Measurements from ENCODE around the gene PARM1. TPM values are rescaled to one million over a fixed set of nuclear protein-coding genes. Genes with fewer than 3 reads are reported as not detected.
A peak's percentile ranks its signal among the peaks of the same experiment; 100 is the strongest.

PARM1 gene
- 116 TPM for total RNA-seq

GRCh38 chr4:74932832-74933561 is at the start of gene PARM1:
PARM1 (plus strand) TSS chr4:74933116; CDS start chr4:74933328, 212 bp downstream.
- intact Hi-C loops (cut with DNase I), result loop anchor here (1.0 to 10.0 kb wide), 8 partner anchors 58 to 792 kb away; partner anchors contain the start of genes RCHY1, THAP6 and USO1
- Histone ChIP-seq H3K9me3 (no peaks in the 10 kb centered on the region), H3K27ac (peak within 1 kb of the TSS; percentile 87 to 89), H3K4me1 (peaks cover 0 to 2% of the 10 kb centered on the region in 2 donors), H3K4me3 (peak within 1 kb of the TSS; percentile 72 to 77), H3K36me3 (no peaks in the 10 kb centered on the region), H3K27me3 (no peaks in the 10 kb centered on the region)
- peak; percentile 43 to 95 for DNase-seq (ENCODE audit: low spot score in 2 of 2)
- TF ChIP-seq CTCF (IDR thresholded peaks at IDR 0.05), result peak; percentile 81 to 88 (median 86)

GRCh38 chr4:74884266-74884665 is 48.6 kb upstream of the PARM1 start:
- no peak overlapping the region for H3K4me3 ChIP-seq
- intact Hi-C loops (cut with DNase I), result no loop called here
- H3K9me3 ChIP-seq, result no peaks in the 10 kb centered on the region
- H3K36me3 ChIP-seq, result no peaks in the 10 kb centered on the region
- TF ChIP-seq CTCF (IDR thresholded peaks at IDR 0.05), result no peak
- H3K27me3 ChIP-seq, result no peaks in the 10 kb centered on the region
- DNase-seq (ENCODE audit: low spot score in 2 of 2), result no peak
- no peaks in the 10 kb centered on the region for H3K4me1 ChIP-seq
- H3K27ac ChIP-seq, result no peak overlapping the region

- TF ChIP-seq CTCF (IDR thresholded peaks at IDR 0.05), result no peak
- Histone ChIP-seq H3K4me1 (no peaks in the 10 kb centered on the region), H3K9me3 (no peaks in the 10 kb centered on the region), H3K36me3 (no peaks in the 10 kb centered on the region), H3K4me3 (no peak overlapping the region), H3K27me3 (no peaks in the 10 kb centered on the region), H3K27ac (no peak overlapping the region)
- intact Hi-C loops (cut with DNase I), result no loop called here
- no peak for DNase-seq (ENCODE audit: low spot score in 2 of 2)
Measured at GRCh38 chr4:74886484-74886883, 46.4 kb upstream of the PARM1 start.

GRCh38 chr4:74890341-74890740 is 42.6 kb upstream of the PARM1 start:
- H3K36me3 ChIP-seq, result no peaks in the 10 kb centered on the region
- no peak for TF ChIP-seq CTCF (IDR thresholded peaks at IDR 0.05)
- no peak overlapping the region for H3K4me3 ChIP-seq
- no peak overlapping the region for H3K27ac ChIP-seq
- H3K27me3 ChIP-seq, result no peaks in the 10 kb centered on the region
- H3K9me3 ChIP-seq, result no peaks in the 10 kb centered on the region
- H3K4me1 ChIP-seq, result no peaks in the 10 kb centered on the region
- intact Hi-C loops (cut with DNase I), result no loop called here
- no peak for DNase-seq (ENCODE audit: low spot score in 2 of 2)

GRCh38 chr4:74891037-74891436 is 41.9 kb upstream of the PARM1 start:
- no peak for TF ChIP-seq CTCF (IDR thresholded peaks at IDR 0.05)
- Histone ChIP-seq H3K27me3 (no peaks in the 10 kb centered on the region), H3K4me3 (no peak overlapping the region), H3K36me3 (no peaks in the 10 kb centered on the region), H3K9me3 (no peaks in the 10 kb centered on the region), H3K27ac (no peak overlapping the region), H3K4me1 (no peaks in the 10 kb centered on the region)
- intact Hi-C loops (cut with DNase I), result no loop called here
- no peak for DNase-seq (ENCODE audit: low spot score in 2 of 2)
